IMR-90 (cell line): ENCODE data around the gene TRABD. TPM values are rescaled to one million over a fixed set of nuclear protein-coding genes. Genes with fewer than 3 reads are reported as not detected.

Source experiments
- ATAC-seq: fragments of 200-7000 bp; cut with Tn5 transposase; 2 replicates; pipeline ENCODE4 v1.9.1; 2020; ENCODE audit warnings: low read depth, mild to moderate bottlenecking, moderate library complexity
- BruUV-seq: library from RNA; stranded (reverse); fragments of 400-500 nt; replicated peaks from 2 replicates; lab custom pipeline; 2021; lab: Mats Ljungman, UMichigan
- CTCF ChIA-PET: fragments of 300-600 bp; formaldehyde crosslinking; extraction: SDS; loops from one replicate; lab custom pipeline; 2021; ENCODE audit warnings: antibody characterized with exemption; lab: Yijun Ruan, JAX
- POLR2A ChIA-PET: fragments of 300-600 bp; sonication (Branson Sonifier 250); formaldehyde crosslinking; loops from one replicate; lab custom pipeline; 2022; ENCODE audit warnings: antibody characterized with exemption; ENCODE audit not compliant: unreplicated experiment; lab: Charles Lee
- DNase-seq: peaks from one replicate; pipeline ENCODE4 v3.0.0; 2013
- H2AFZ ChIP-seq: replicated peaks from 2 replicates; pipeline ENCODE3; 2013; ENCODE audit warnings: low read length, mild to moderate bottlenecking; ENCODE audit not compliant: poor library complexity
- H2AK5ac ChIP-seq: 2 replicates; pipeline ENCODE4 v1.6.1; 2013; ENCODE audit warnings: low read depth, low read length, inconsistent platforms
- H2AK9ac ChIP-seq: replicated peaks from 2 replicates; pipeline ENCODE3; 2013; ENCODE audit warnings: mild to moderate bottlenecking, low read depth, low read length, moderate library complexity; ENCODE audit not compliant: poor library complexity
- H2BK120ac ChIP-seq: 2 replicates; pipeline ENCODE4 v1.6.1; 2013; ENCODE audit warnings: low read depth, low read length, inconsistent platforms
- H2BK15ac ChIP-seq: 3 replicates; pipeline ENCODE4 v1.6.1; 2013; ENCODE audit warnings: low read depth, low read length, inconsistent platforms
- H2BK20ac ChIP-seq: 2 replicates; pipeline ENCODE4 v1.6.1; 2013; ENCODE audit warnings: low read depth, mild to moderate bottlenecking, inconsistent platforms, low read length, moderate library complexity
- H2BK5ac ChIP-seq: 2 replicates; pipeline ENCODE4 v1.6.1; 2013; ENCODE audit warnings: mild to moderate bottlenecking, low read depth, low read length, inconsistent platforms; ENCODE audit not compliant: poor library complexity, severe bottlenecking
- H3K14ac ChIP-seq: replicated peaks from 2 replicates; pipeline ENCODE4 v1.6.1; 2013; ENCODE audit warnings: low read depth, low read length, inconsistent platforms
- H3K18ac ChIP-seq: 2 replicates; pipeline ENCODE4 v1.6.1; 2013; ENCODE audit warnings: low read depth, low read length, control low read depth
- H3K23ac ChIP-seq: 2 replicates; pipeline ENCODE4 v1.6.1; 2013; ENCODE audit warnings: low read depth, low read length, inconsistent platforms
- H3K27ac ChIP-seq: 2 replicates; pipeline ENCODE4 v1.5.1; 2013; ENCODE audit warnings: mild to moderate bottlenecking, control low read depth, low read length; ENCODE audit not compliant: insufficient read depth
- H3K27me3 ChIP-seq: 2 replicates; pipeline ENCODE4 v1.6.1; 2013; ENCODE audit warnings: low read length; ENCODE audit not compliant: control insufficient read depth, insufficient read depth
- H3K36me3 ChIP-seq: 2 replicates; pipeline ENCODE4 v1.6.1; 2013; ENCODE audit warnings: low read length, mixed read lengths; ENCODE audit not compliant: control insufficient read depth, insufficient read depth
- H3K4ac ChIP-seq: 2 replicates; pipeline ENCODE4 v1.6.1; 2013; ENCODE audit warnings: low read depth, low read length, inconsistent platforms
- H3K4me1 ChIP-seq: 2 replicates; pipeline ENCODE4 v1.6.1; 2013; ENCODE audit warnings: low read length, mixed read lengths; ENCODE audit not compliant: control insufficient read depth, insufficient read depth
- H3K4me2 ChIP-seq: 2 replicates; pipeline ENCODE4 v1.6.1; 2013; ENCODE audit warnings: low read depth, mild to moderate bottlenecking, control low read depth, low read length, moderate library complexity
- H3K4me3 ChIP-seq: 2 replicates; pipeline ENCODE4 v1.5.1; 2013; ENCODE audit warnings: low read depth, mild to moderate bottlenecking, control low read depth, low read length, moderate library complexity; ENCODE audit not compliant: insufficient read depth
- H3K56ac ChIP-seq: 2 replicates; pipeline ENCODE4 v1.6.1; 2013; ENCODE audit warnings: low read length, inconsistent platforms; ENCODE audit not compliant: insufficient read depth; ENCODE audit errors: extremely low read depth
- H3K79me1 ChIP-seq, 2 experiments: 2 replicates each; pipeline ENCODE4 v1.6.1; 2013; ENCODE audit warnings: low read length in 2 of 2, inconsistent platforms in 1 of 2, low read depth in 1 of 2
- H3K9ac ChIP-seq: 2 replicates; pipeline ENCODE4 v1.6.1; 2013; ENCODE audit warnings: low read depth, low read length, control low read depth
- H3K9me1 ChIP-seq: 2 replicates; pipeline ENCODE4 v1.6.1; 2013; ENCODE audit warnings: low read length, inconsistent platforms; ENCODE audit not compliant: insufficient read depth
- H3K9me3 ChIP-seq: 2 replicates; pipeline ENCODE4 v1.6.1; 2013; ENCODE audit warnings: low read length; ENCODE audit not compliant: control insufficient read depth, insufficient read depth
- H4K20me1 ChIP-seq: 2 replicates; pipeline ENCODE4 v1.6.1; 2013; ENCODE audit warnings: low read length, inconsistent platforms; ENCODE audit not compliant: insufficient read depth
- H4K5ac ChIP-seq: 2 replicates; pipeline ENCODE4 v1.6.1; 2013; ENCODE audit warnings: mild to moderate bottlenecking, low read depth, low read length, control low read depth
- H4K8ac ChIP-seq, 2 experiments: 2 replicates each; pipeline ENCODE4 v1.6.1; 2013; ENCODE audit warnings: low read depth in 2 of 2, low read length in 2 of 2, control low read depth in 1 of 2, inconsistent platforms in 1 of 2
- H4K91ac ChIP-seq: 2 replicates; pipeline ENCODE4 v1.6.1; 2013; ENCODE audit warnings: low read depth, low read length, inconsistent platforms; ENCODE audit not compliant: insufficient read depth
- FOS ChIP-seq: fragments of 150-350 bp; IDR thresholded peaks from 2 replicates; pipeline ENCODE4 v1.6.1; 2016; ENCODE audit warnings: low read depth, low read length
- RAD21 ChIP-seq: IDR thresholded peaks from 2 replicates; pipeline ENCODE4 v1.6.1; 2012; ENCODE audit warnings: low read length, improper control_type of control experiment
- WGBS, 2 experiments: methylation state at CpG; one replicate each; pipeline versions ENCODE4 v1.1.5 to v1.1.7; 2013; ENCODE audit warnings: missing lambda C conversion rate in 2 of 2; ENCODE audit not compliant: insufficient read length in 1 of 2; ENCODE audit errors: extremely low coverage in 2 of 2; 5-methylcytosine and 5-hydroxymethylcytosine counted together
- dilution Hi-C: fragments of 300-500 bp; cut with HindIII; formaldehyde crosslinking; loops from one replicate; pipeline ENCODE4 v1.14.3; 2018; ENCODE audit warnings: low sequenced_read_pairs; ENCODE audit not compliant: unreplicated experiment
- in situ Hi-C: fragments of 300-500 bp; cut with MboI; formaldehyde crosslinking; loops from 3 replicates; pipeline ENCODE4 v1.14.3; 2019; ENCODE audit warnings: low sequenced_read_pairs, inconsistent platforms, mixed read lengths
- intact Hi-C: fragments of 100-400 bp; cut with micrococcal nuclease; formaldehyde crosslinking; loops from 2 replicates; pipeline ENCODE4 v1.10.0; 2022
- polyA plus RNA-seq, 3 experiments: library from polyadenylated mRNA; depleted of rRNA; stranded (reverse); fragments of >200 nt; gene quantifications; 2 replicates each; pipeline ENCODE4 v1.2.3, GENCODE V29; 2012; ENCODE audit warnings: low replicate concordance in 1 of 3
- total RNA-seq: library from RNA; depleted of rRNA; stranded (reverse); fragments of >200 nt; gene quantifications from 2 replicates; pipeline ENCODE4 v1.2.3, GENCODE V29; 2012
- TF ChIP-seq, protein P1 (sequence below): conservative IDR thresholded peaks from 2 replicates; pipeline ENCODE4 v1.5.1; 2012; ENCODE audit warnings: mild to moderate bottlenecking, low read depth, low read length, improper control_type of control experiment

The TRABD gene
- total and polyA plus RNA-seq, 2 of the 4 experiments (the other 2 are of a cell fraction) = 13.4 to 42.7 TPM

DNA sequence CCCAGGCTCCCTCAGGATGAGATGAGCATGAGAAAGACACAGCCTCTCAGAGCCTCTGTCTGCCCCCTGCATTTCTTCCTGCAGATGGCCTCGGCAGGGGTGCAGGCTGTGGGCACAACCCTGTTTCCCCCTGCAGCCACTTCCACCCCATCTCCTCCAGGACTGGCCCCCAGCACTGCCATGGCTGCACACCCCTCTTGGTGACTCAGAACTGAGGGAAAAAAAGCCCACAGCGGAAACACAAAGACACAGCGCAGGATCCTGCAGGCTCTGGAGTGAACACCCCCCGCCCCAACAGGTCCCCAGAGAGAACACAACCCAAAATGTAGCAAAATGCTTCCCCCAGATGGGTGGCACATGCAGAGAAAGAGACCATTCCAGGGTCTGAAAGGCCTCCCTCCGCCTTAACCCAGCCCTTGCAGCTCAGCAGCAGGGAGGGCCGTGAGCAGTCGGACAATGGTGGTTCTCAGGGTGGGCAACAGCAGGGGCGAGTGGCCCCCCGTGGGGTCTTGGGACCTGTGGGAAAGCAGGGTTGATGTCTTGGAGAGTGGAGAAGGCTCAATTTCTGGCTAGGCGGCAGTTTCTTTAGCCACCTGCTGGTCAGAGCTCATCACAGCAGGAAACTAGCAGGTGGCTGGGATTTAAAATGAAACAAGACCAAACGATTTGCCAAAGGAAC, 51.2 kb downstream of the TRABD start:
- Histone ChIP-seq H3K9ac (no peak overlapping the region), H3K4ac (no peak overlapping the region), H3K4me1 (no peaks in the 10 kb centered on the region), H3K79me1 (peaks cover 19 to 67% of the 10 kb centered on the region in 2 experiments), H2BK5ac (no peak overlapping the region), H2AFZ (peak overlapping the region; percentile 2), H4K8ac (no peak overlapping the region), H3K27ac (no peak overlapping the region), H4K20me1 (peaks cover 57% of the 10 kb centered on the region), H4K5ac (no peak overlapping the region), H2AK5ac (no peak overlapping the region), H3K9me1 (peaks cover 14% of the 10 kb centered on the region), H3K27me3 (no peaks in the 10 kb centered on the region), H3K4me2 (no peak overlapping the region), H3K18ac (no peak overlapping the region), H2BK120ac (no peak overlapping the region), H3K9me3 (no peaks in the 10 kb centered on the region), H3K14ac (no peak overlapping the region), H3K56ac (peak overlapping the region; percentile 6; the same call in 1 of the 2 replicates), H3K36me3 (peaks cover 34% of the 10 kb centered on the region), H4K91ac (no peak overlapping the region), H2BK15ac (no peak overlapping the region), H3K4me3 (no peak overlapping the region), H3K23ac (no peak overlapping the region), H2AK9ac (peak overlapping the region; percentile 65), H2BK20ac (no peak overlapping the region)
- no TSS peak for BruUV-seq
- ATAC-seq (peak; percentile 31), DNase-seq (peak; percentile 17)
- in situ Hi-C loops = no loop called here
- intact Hi-C loops = no loop called here
- POLR2A ChIA-PET = no interaction called here
- dilution Hi-C loops = no loop called here
- 72% methylated on average over 5 of the region's 11 CpGs; no CpG with 5 or more reads in 1 of the 2 experiments for WGBS, 2 experiments
- no peak for TF ChIP-seq FOS
- TF ChIP-seq, protein P1, sequence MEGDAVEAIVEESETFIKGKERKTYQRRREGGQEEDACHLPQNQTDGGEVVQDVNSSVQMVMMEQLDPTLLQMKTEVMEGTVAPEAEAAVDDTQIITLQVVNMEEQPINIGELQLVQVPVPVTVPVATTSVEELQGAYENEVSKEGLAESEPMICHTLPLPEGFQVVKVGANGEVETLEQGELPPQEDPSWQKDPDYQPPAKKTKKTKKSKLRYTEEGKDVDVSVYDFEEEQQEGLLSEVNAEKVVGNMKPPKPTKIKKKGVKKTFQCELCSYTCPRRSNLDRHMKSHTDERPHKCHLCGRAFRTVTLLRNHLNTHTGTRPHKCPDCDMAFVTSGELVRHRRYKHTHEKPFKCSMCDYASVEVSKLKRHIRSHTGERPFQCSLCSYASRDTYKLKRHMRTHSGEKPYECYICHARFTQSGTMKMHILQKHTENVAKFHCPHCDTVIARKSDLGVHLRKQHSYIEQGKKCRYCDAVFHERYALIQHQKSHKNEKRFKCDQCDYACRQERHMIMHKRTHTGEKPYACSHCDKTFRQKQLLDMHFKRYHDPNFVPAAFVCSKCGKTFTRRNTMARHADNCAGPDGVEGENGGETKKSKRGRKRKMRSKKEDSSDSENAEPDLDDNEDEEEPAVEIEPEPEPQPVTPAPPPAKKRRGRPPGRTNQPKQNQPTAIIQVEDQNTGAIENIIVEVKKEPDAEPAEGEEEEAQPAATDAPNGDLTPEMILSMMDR = peak; percentile 45
- TF ChIP-seq RAD21 = peak; percentile 31
- CTCF ChIA-PET = interaction anchor here (1.3 kb wide), 1 partner anchor 105 kb away, joined by 3 read pairs; no protein-coding TSS in a partner anchor
